ENCODE measurements around the gene FNDC3A. TPM values are rescaled to one million over a fixed set of nuclear protein-coding genes. Genes with fewer than 3 reads are reported as not detected.

The FNDC3A gene
- total and polyA plus RNA-seq, 9 of the 15 experiments (the other 6 are each of a cell fraction or from before 2014, with no cell fraction given), result 4.1 to 22.0 (median 13.5) TPM

DNA sequence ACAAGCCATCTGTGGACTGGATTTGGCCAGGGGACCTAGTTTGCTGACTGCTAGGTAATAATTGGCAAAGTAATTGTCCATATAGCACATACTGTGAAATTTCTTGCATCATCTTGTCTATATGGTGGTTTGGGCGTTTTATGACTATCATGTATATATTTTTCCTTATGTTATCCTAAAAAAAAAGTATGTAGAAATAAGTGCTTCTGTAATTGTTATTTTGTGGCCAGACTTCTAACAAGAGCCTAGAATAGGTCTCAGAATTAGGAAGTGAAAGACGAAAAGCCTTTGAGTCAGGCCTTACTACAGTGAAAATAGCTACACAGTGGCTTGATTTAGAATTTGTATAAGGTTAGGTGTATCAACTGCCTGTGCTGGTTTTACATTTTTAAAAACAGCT is 4.2 kb downstream of the FNDC3A start:
- POLR2A ChIA-PET, result no interaction called here
- no peak overlapping the region for H3K4me3 ChIP-seq
- TF ChIP-seq BDP1 (IDR thresholded peaks at IDR 0.05; ENCODE audit: insufficient read depth, insufficient read length) (no peak), STAT6 (CRISPR knock-in tag; IDR thresholded peaks at IDR 0.05) (no peak), MGA (IDR thresholded peaks at IDR 0.05) (no peak), CEBPG (CRISPR knock-in tag; IDR thresholded peaks at IDR 0.05) (no peak; the same call in 1 of the 2 replicates), CEBPG (tag; conservative IDR thresholded peaks at IDR 0.05 in 1 of 2, IDR thresholded peaks at IDR 0.05 in 1 of 2) (peak; percentile 56 to 72), SMARCA4 (IDR thresholded peaks at IDR 0.05) (no peak)
- TF ChIP-seq, protein P1, sequence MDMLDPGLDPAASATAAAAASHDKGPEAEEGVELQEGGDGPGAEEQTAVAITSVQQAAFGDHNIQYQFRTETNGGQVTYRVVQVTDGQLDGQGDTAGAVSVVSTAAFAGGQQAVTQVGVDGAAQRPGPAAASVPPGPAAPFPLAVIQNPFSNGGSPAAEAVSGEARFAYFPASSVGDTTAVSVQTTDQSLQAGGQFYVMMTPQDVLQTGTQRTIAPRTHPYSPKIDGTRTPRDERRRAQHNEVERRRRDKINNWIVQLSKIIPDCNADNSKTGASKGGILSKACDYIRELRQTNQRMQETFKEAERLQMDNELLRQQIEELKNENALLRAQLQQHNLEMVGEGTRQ (CRISPR knock-in tag; IDR thresholded peaks at IDR 0.05), result no peak

More for the DNA sequence above, 4.2 kb downstream of the FNDC3A start:
- Histone ChIP-seq H3K27ac (ENCODE audit: extremely low read depth, low read depth, low read length) (peak overlapping the region; percentile 21; the same call in 1 of the 3 replicates), H3K9me3 (replicated peaks; ENCODE audit: control insufficient read depth, insufficient read depth, low read depth, low read length) (0 out of 2 replicates have a peak, but pooled peaks cover under 1% of the 10 kb centered on the region), H3K4me1 (replicated peaks in 1 of 2; ENCODE audit: control insufficient read depth in 2 of 2, insufficient read depth in 2 of 2, low read length in 2 of 2) (peaks cover 4 to 8% of the 10 kb centered on the region in 2 experiments; a peak in 2 of 5 replicates), H2AFZ (ENCODE audit: low read depth, low read length) (no peak overlapping the region), H3K4me2 (ENCODE audit: insufficient read depth, low read length) (peak overlapping the region; percentile 49), H3K9me1 (ENCODE audit: control insufficient read depth, insufficient read depth, low read length) (no peaks in the 10 kb centered on the region), H3K36me3 (ENCODE audit: control insufficient read depth, insufficient read depth, low read length) (peaks cover 2% of the 10 kb centered on the region; the same call in 1 of the 3 replicates), H3K79me2 (ENCODE audit: control insufficient read depth, insufficient read depth, low read length) (peaks cover 77% of the 10 kb centered on the region), H3K27me3 (ENCODE audit: control insufficient read depth in 2 of 2, insufficient read depth in 2 of 2, low read length in 2 of 2) (no peaks in the 10 kb centered on the region), H3K9ac (ENCODE audit: insufficient read depth in 1 of 2, low read depth in 2 of 2, low read length in 2 of 2) (peak overlapping the region in 1 of 2 experiments; percentile 77; a peak in 1 of 4 replicates), H4K20me1 (replicated peaks; ENCODE audit: control insufficient read depth, insufficient read depth, low read length) (no peaks in the 10 kb centered on the region)
- no peak for ATAC-seq
- FAIRE-seq, result no peak
- intact Hi-C loops (cut with micrococcal nuclease), result loop anchor here (5.0 kb wide), 1 partner anchor 82 kb away; no protein-coding TSS in a partner anchor
- CTCF ChIA-PET (ENCODE audit: low intra/inter-chr PET ratio), result no interaction called here
- 10% methylated on average over 2 of the region's 2 CpGs for whole genome bisulfite sequencing (ENCODE audit: insufficient coverage, low coverage, missing lambda C conversion rate)
- DNase-seq (ENCODE audit: extremely low read depth in 1 of 4, low spot score in 3 of 4), result no peak
- in situ Hi-C loops (cut with MboI), result no loop called here
- BruUV-seq (replicated peaks), result no TSS peak
